HG03432 (cell line): ENCODE results near the gene NFATC4.

ENCODE experiments used
- ATAC-seq: cut with Tn5 transposase; IDR thresholded peaks from one replicate; pipeline ENCODE4 v1.9.1; 2021; ENCODE audit warnings: mild to moderate bottlenecking, moderate library complexity; ENCODE audit not compliant: unreplicated experiment

The NFATC4 gene

DNA sequence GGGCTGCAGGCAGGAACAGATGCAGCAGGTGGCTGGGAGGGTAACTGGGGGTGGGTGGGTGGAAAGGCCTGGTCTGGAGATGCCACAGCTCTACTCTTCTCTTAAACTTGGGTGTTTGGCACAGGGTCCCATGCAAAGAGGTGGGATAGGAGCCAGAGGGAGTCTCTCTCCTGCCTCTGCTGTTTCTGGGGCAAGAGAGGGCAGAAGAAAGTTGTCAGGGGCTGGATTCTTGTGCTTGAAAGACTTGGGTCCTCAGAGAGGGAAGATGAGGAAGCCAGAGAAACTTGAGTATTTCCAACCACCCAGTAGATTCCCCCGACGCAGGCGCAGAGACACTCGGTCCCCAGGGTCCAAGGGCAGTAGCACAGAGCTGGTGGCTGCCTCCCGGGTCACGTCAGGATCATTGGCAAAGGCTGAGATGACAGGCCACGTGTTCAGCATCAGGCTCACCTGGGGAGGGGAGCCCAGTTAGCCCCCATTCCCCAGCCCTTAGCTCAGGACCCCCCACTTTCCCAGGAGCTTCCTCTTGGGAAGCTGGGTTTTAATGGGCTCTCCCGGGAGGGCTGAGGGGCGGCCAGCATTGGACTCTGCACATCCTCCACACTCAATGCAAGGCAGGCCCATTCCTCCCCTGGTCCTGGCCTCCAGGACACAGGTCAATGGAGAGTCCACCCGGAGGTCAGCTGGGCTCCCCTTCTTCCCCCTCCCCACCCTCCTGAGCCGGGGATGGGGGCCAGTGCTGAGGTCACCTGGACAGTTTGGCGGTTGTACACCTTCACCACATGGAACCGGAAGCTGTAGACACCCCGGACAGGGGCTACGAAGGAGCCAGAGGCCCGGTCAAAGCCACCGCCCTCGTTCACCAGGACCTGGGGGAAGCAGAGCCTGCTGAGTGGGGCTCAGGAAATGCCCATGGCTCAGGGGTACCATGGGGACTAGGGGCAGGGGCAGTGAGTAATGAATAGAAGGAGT lies 59.8 kb downstream of the NFATC4 start:
- ATAC-seq: no peak

DNA sequence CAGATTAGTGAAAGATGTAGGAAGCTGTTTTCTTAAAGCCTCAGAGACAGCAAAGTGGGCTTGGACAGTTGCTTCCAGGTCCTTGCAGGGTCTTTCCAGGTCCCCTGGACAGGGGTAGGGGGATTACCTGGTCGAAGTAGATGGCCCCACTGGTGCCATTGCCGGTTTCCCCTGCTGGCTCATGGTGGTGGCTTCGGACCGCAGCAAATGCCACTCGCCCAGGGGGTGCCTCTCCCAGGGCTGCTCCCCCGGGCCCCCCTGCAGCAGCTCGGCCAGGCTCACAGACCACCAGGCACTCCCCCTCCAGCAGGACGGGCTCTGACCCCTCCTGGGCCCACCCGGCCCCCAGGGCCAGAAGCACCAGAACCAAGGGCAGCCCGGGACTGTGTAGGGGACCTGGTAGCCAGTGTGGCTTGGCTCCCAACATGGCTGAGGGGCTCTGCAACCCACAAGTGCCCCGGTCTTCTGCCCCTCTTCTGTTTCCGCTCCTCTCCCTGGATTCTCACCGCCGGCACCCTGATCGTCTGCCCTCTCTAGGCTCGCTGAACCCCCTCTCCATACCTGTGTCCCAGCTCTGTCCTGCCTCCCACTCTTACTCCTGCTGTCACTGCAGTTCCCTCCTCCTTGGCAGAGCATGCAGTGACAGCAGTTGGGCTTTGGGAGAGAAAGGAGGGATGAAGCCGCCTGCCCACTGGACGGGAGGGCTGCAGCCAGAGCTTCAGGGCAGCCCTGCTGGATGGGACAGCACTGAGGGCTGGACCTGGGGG lies 60.8 kb downstream of the NFATC4 start:
- no peak for ATAC-seq
